Endothelial cell of umbilical vein (primary cell): ENCODE results near the gene DGLUCY. TPM values are rescaled to one million over a fixed set of nuclear protein-coding genes. Genes with fewer than 3 reads are reported as not detected.

ENCODE experiments used
- BruUV-seq: library from RNA; stranded (reverse); fragments of 400-500 nt; replicated peaks from 2 replicates; lab custom pipeline; 2021; lab: Mats Ljungman, UMichigan
- CTCF ChIA-PET: fragments of 300-600, 350-600 bp; sonication (Branson Sonifier 250); formaldehyde crosslinking; loops from one replicate; lab custom pipeline; 2021; ENCODE audit warnings: antibody characterized with exemption, inconsistent platforms; lab: Charles Lee
- POLR2A ChIA-PET: fragments of 300-600, 350-600 bp; sonication (Branson Sonifier 250); formaldehyde crosslinking; loops from one replicate; lab custom pipeline; 2021; ENCODE audit warnings: antibody characterized with exemption, inconsistent platforms; lab: Charles Lee
- DNase-seq: peaks from one replicate; pipeline ENCODE4 v3.0.0-alpha.2; 2011; ENCODE audit warnings: low read depth, low spot score
- FAIRE-seq: peaks from 2 replicates; lab custom pipeline; 2011; peaks lifted over from hg19 to GRCh38; lab: Jason Lieb, UNC
- H2AFZ ChIP-seq: 2 replicates; pipeline ENCODE4 v1.6.0; 2012; ENCODE audit warnings: low read depth, low read length, control low read depth, inconsistent platforms
- H3K27ac ChIP-seq: 2 replicates; pipeline ENCODE4 v1.5.1; 2011; ENCODE audit warnings: low read depth, mild to moderate bottlenecking, control low read depth, low read length, moderate library complexity; ENCODE audit not compliant: insufficient read depth
- H3K27me3 ChIP-seq, 2 experiments: 2 replicates each; pipeline versions ENCODE4 v1.6.0 to v1.6.1; 2011; ENCODE audit warnings: low read length in 2 of 2, mixed read lengths in 1 of 2; ENCODE audit not compliant: control insufficient read depth in 2 of 2, insufficient read depth in 2 of 2
- H3K36me3 ChIP-seq, 2 experiments: 2 replicates in 1 of 2; 3 replicates in 1 of 2; pipeline ENCODE4 v1.5.1; 2011; ENCODE audit warnings: low read length in 2 of 2, mild to moderate bottlenecking in 1 of 2, moderate library complexity in 1 of 2; ENCODE audit not compliant: control insufficient read depth in 2 of 2, insufficient read depth in 2 of 2; ENCODE audit errors: extremely low read depth in 1 of 2
- H3K4me1 ChIP-seq: 3 replicates; pipeline ENCODE4 v1.5.1; 2011; ENCODE audit warnings: mild to moderate bottlenecking, low read length; ENCODE audit not compliant: control insufficient read depth, insufficient read depth; ENCODE audit errors: extremely low read depth
- H3K4me2 ChIP-seq: 2 replicates; pipeline ENCODE4 v1.6.1; 2011; ENCODE audit warnings: low read length, control low read depth, mixed read lengths; ENCODE audit not compliant: insufficient read depth
- H3K4me3 ChIP-seq, 3 experiments: fragments of 200-600 bp in 1 of 3; sonication (generic), shearing (Covaris generic) in 1 of 3; replicated peaks in 1 of 3; 2 replicates each; pipeline ENCODE4 v1.5.1; 2011 to 2016; ENCODE audit warnings: control low read depth in 3 of 3, low read length in 3 of 3, mild to moderate bottlenecking in 2 of 3, inconsistent platforms in 1 of 3, low read depth in 1 of 3, moderate library complexity in 1 of 3; ENCODE audit not compliant: insufficient read depth in 1 of 3
- H3K79me2 ChIP-seq: 2 replicates; pipeline ENCODE4 v1.6.0; 2012; ENCODE audit warnings: low read length, inconsistent platforms; ENCODE audit not compliant: control insufficient read depth, insufficient read depth
- H3K9ac ChIP-seq: replicated peaks from 2 replicates; pipeline ENCODE3; 2011; ENCODE audit warnings: low read length, control low read depth; ENCODE audit not compliant: insufficient read depth; ENCODE audit errors: extremely low read depth
- H3K9me1 ChIP-seq: replicated peaks from 3 replicates; pipeline ENCODE4 v1.6.0; 2011; ENCODE audit warnings: mild to moderate bottlenecking, low read length; ENCODE audit not compliant: control insufficient read depth, insufficient read depth; ENCODE audit errors: extremely low read depth
- H3K9me3 ChIP-seq: replicated peaks from 2 replicates; pipeline ENCODE4 v1.5.1; 2012; ENCODE audit warnings: low read length, inconsistent platforms; ENCODE audit not compliant: control insufficient read depth, insufficient read depth
- H4K20me1 ChIP-seq: replicated peaks from 2 replicates; pipeline ENCODE3; 2011; ENCODE audit warnings: mild to moderate bottlenecking, low read length; ENCODE audit not compliant: control insufficient read depth, insufficient read depth; ENCODE audit errors: extremely low read depth
- CTCF ChIP-seq, 2 donors: IDR thresholded peaks; 1 replicate in 1 of 2; 2 replicates in 1 of 2; pipeline ENCODE4 v1.5.1; 2011; ENCODE audit warnings: low read length in 2 of 2, mild to moderate bottlenecking in 2 of 2, moderate library complexity in 2 of 2, control low read depth in 1 of 2, inconsistent platforms in 1 of 2, low read depth in 1 of 2; ENCODE audit not compliant: insufficient read depth in 1 of 2; ENCODE audit errors: extremely low read depth in 1 of 2
- EZH2 ChIP-seq: IDR thresholded peaks from 2 replicates; pipeline ENCODE4 v1.6.1; 2012; ENCODE audit warnings: borderline replicate concordance, low read depth, mild to moderate bottlenecking, moderate library complexity, low read length, inconsistent platforms; ENCODE audit not compliant: severe bottlenecking
- FOS ChIP-seq: IDR thresholded peaks from 2 replicates; pipeline ENCODE4 v1.6.1; 2011; ENCODE audit warnings: mild to moderate bottlenecking, low read length, moderate library complexity, borderline replicate concordance; ENCODE audit not compliant: insufficient read depth
- GATA2 ChIP-seq: IDR thresholded peaks from 2 replicates; pipeline ENCODE4 v1.7.0; 2011; ENCODE audit warnings: low read depth, mild to moderate bottlenecking, moderate library complexity, mixed read lengths, low read length; ENCODE audit not compliant: insufficient read length, insufficient read depth
- JUN ChIP-seq: IDR thresholded peaks from 2 replicates; pipeline ENCODE4 v1.6.1; 2011; ENCODE audit warnings: borderline replicate concordance, low read depth; ENCODE audit not compliant: insufficient read length, insufficient read depth
- MAX ChIP-seq: IDR thresholded peaks from 2 replicates; pipeline ENCODE4 v1.6.1; 2011; ENCODE audit not compliant: insufficient read depth, insufficient read length
- MYC ChIP-seq: IDR thresholded peaks from one replicate; pipeline ENCODE4 v1.6.1; 2011; ENCODE audit warnings: mild to moderate bottlenecking, low read depth, low read length
- POLR2A ChIP-seq: IDR thresholded peaks from 2 replicates; pipeline ENCODE4 v1.6.1; 2012; ENCODE audit warnings: low read depth, mild to moderate bottlenecking, control low read depth, low read length
- POLR2AphosphoS5 ChIP-seq: IDR thresholded peaks from 2 replicates; pipeline ENCODE4 v1.6.1; 2012; ENCODE audit warnings: low read depth, mild to moderate bottlenecking, control low read depth, low read length, moderate library complexity; ENCODE audit not compliant: insufficient read depth
- dilution Hi-C: fragments of 300-500 bp; cut with MboI; formaldehyde crosslinking; loops from one replicate; pipeline ENCODE4 v1.15.0; 2019; ENCODE audit warnings: low sequenced_read_pairs; ENCODE audit not compliant: extremely low pct_ligation_motif_present
- intact Hi-C: fragments of 100-400 bp; cut with micrococcal nuclease; formaldehyde crosslinking; loops from one replicate; pipeline ENCODE4 v1.10.0; 2022
- polyA plus RNA-seq, 4 experiments: library from polyadenylated mRNA; depleted of rRNA in 3 of 4; stranded (reverse) in 3 of 4; unstranded in 1 of 4; fragments of >200 nt; gene quantifications; 2 replicates each; pipeline versions ENCODE4 v1.2.1 to v1.2.3, GENCODE V29; 2011 to 2012; ENCODE audit warnings: missing spikeins in 1 of 4
- total RNA-seq: library from RNA; stranded (reverse); gene quantifications from 2 replicates; pipeline ENCODE4 v1.2.3, GENCODE V29; 2021

DGLUCY gene
- total and polyA plus RNA-seq, 2 donors (not counting 3 experiments of a cell fraction or from before 2014, with no cell fraction given), result 40.9 to 65.6 TPM

DNA sequence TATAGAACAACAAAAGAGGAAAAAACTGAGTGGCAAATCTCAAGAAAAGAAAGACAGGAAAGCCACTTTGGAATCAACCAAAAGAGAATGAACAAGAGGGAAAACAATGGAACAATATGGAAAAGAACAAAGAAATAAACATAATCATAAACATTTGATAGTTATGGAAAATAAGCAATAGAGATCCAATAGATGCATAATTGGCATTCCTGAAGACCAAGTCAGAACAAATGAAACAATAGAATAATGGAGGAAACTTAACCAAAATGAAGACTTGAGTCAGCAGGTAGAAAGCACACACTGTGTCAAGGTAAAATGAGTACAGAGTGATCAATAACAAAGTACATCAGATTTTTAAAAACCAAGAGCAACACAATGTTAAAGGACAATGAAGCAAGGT, 43.3 kb upstream of the DGLUCY start:
- Histone ChIP-seq H3K27ac (no peak overlapping the region), H3K9me1 (no peaks in the 10 kb centered on the region), H3K27me3 (no peaks in the 10 kb centered on the region), H3K36me3 (no peaks in the 10 kb centered on the region), H4K20me1 (no peaks in the 10 kb centered on the region), H3K4me1 (no peaks in the 10 kb centered on the region), H3K9me3 (no peaks in the 10 kb centered on the region), H3K4me3 (no peak overlapping the region), H2AFZ (no peak overlapping the region), H3K4me2 (no peak overlapping the region), H3K9ac (no peak overlapping the region), H3K79me2 (no peaks in the 10 kb centered on the region)
- no peak for TF ChIP-seq MAX
- no peak for TF ChIP-seq MYC
- no peak for TF ChIP-seq POLR2A
- TF ChIP-seq JUN, result no peak
- no peak for TF ChIP-seq EZH2
- TF ChIP-seq FOS, result no peak
- TF ChIP-seq POLR2AphosphoS5, result no peak
- TF ChIP-seq CTCF (IDR thresholded peaks at IDR 0.05; ENCODE audit: extremely low read depth in 1 of 2, insufficient read depth in 1 of 2, low read depth in 1 of 2, low read length in 2 of 2), result no peak
- TF ChIP-seq GATA2, result no peak
- BruUV-seq, result no TSS peak
- FAIRE-seq, result no peak
- POLR2A ChIA-PET, result no interaction called here
- CTCF ChIA-PET, result interaction anchor here (0.6 to 1.3 kb wide), 2 partner anchors 102 to 328 kb away, joined by 4 read pairs; no protein-coding TSS in a partner anchor
- DNase-seq, result no peak
- dilution Hi-C loops (no loop called here), intact Hi-C loops (no loop called here)
